PC-9 (cell line): ENCODE data around the gene GLRX2. TPM values are rescaled to one million over a fixed set of nuclear protein-coding genes. Genes with fewer than 3 reads are reported as not detected.
A peak's percentile ranks its signal among the peaks of the same experiment; 100 is the strongest.

Source experiments
- BruUV-seq: library from RNA; stranded (reverse); fragments of 400-500 nt; replicated peaks from 2 replicates; lab custom pipeline; 2021; lab: Mats Ljungman, UMichigan
- CTCF ChIA-PET: fragments of 300-600 bp; sonication (Branson Sonifier 250); formaldehyde crosslinking; loops from one replicate; lab custom pipeline; 2022; ENCODE audit warnings: antibody characterized with exemption; lab: Charles Lee
- POLR2A ChIA-PET: fragments of 300-600 bp; sonication (Branson Sonifier 250); formaldehyde crosslinking; loops from one replicate; lab custom pipeline; 2022; ENCODE audit warnings: antibody characterized with exemption; ENCODE audit not compliant: unreplicated experiment; lab: Charles Lee
- DNase-seq, 2 experiments: peaks; one replicate each; pipeline versions ENCODE4 v3.0.0 to v3.0.0-alpha.2; 2015 to 2022; ENCODE audit warnings: mixed read lengths in 1 of 2
- H2AFZ ChIP-seq: fragments of 200-600 bp; sonication (generic); 2 replicates; pipeline ENCODE4 v1.8.1; 2017; ENCODE audit warnings: antibody characterized with exemption
- H3F3A ChIP-seq: fragments of 200-600 bp; sonication (generic); 2 replicates; pipeline ENCODE4 v1.8.1; 2017; ENCODE audit warnings: antibody characterized with exemption, mild to moderate bottlenecking, low read depth; ENCODE audit not compliant: insufficient read depth
- H3K27ac ChIP-seq: fragments of 200-600 bp; sonication (generic); 2 replicates; pipeline ENCODE4 v1.6.1; 2016; ENCODE audit warnings: mixed run types
- H3K27me3 ChIP-seq: fragments of 200-600 bp; sonication (generic); 2 replicates; pipeline ENCODE4 v1.6.1; 2016; ENCODE audit warnings: low read depth, mixed run types; ENCODE audit not compliant: insufficient read depth
- H3K36me3 ChIP-seq: fragments of 200-600 bp; sonication (generic); 2 replicates; pipeline ENCODE4 v1.6.1; 2016; ENCODE audit warnings: low read depth, mixed run types
- H3K4me1 ChIP-seq: fragments of 200-600 bp; sonication (generic); replicated peaks from 2 replicates; pipeline ENCODE4 v1.6.1; 2016; ENCODE audit warnings: mixed run types; ENCODE audit not compliant: insufficient read depth
- H3K4me2 ChIP-seq: fragments of 200-600 bp; sonication (generic); 2 replicates; pipeline ENCODE4 v1.6.1; 2017; ENCODE audit warnings: mixed run types
- H3K4me3 ChIP-seq: fragments of 200-600 bp; sonication (generic); 2 replicates; pipeline ENCODE4 v1.6.1; 2016; ENCODE audit warnings: mixed run types
- H3K79me2 ChIP-seq: fragments of 200-600 bp; sonication (generic); 2 replicates; pipeline ENCODE4 v1.6.1; 2017; ENCODE audit warnings: low read depth, mixed run types
- H3K9me2 ChIP-seq: fragments of 200-600 bp; sonication (generic); 2 replicates; pipeline ENCODE4 v1.8.1; 2017; ENCODE audit warnings: mild to moderate bottlenecking; ENCODE audit not compliant: insufficient read depth
- H3K9me3 ChIP-seq: fragments of 200-600 bp; sonication (generic); 2 replicates; pipeline ENCODE4 v1.8.1; 2016; ENCODE audit warnings: low read depth; ENCODE audit not compliant: insufficient read depth
- H4K20me1 ChIP-seq: fragments of 200-600 bp; sonication (generic); 2 replicates; pipeline ENCODE4 v1.8.1; 2017; ENCODE audit not compliant: insufficient read depth
- EZH2 ChIP-seq: fragments of 200-600 bp; sonication (generic); IDR thresholded peaks from 2 replicates; pipeline ENCODE4 v1.8.0; 2017; ENCODE audit warnings: antibody characterized with exemption, low read depth
- intact Hi-C: fragments of 100-400 bp; cut with micrococcal nuclease; formaldehyde crosslinking; loops from one replicate; pipeline ENCODE4 v1.10.0; 2022; ENCODE audit not compliant: unreplicated experiment
- total RNA-seq: library from RNA; stranded (reverse); gene quantifications from 2 replicates; pipeline ENCODE4 v1.2.3, GENCODE V29; 2021
- TF ChIP-seq, protein P1 (sequence below): fragments of 200-600 bp; sonication (generic); conservative IDR thresholded peaks from 2 replicates; pipeline ENCODE4 v1.6.1; 2017; ENCODE audit warnings: mixed run types, antibody characterized with exemption, mild to moderate bottlenecking, moderate library complexity

The GLRX2 gene
- total RNA-seq, 1 experiment from 2014 or later: 16.7 TPM

- Histone ChIP-seq H3K9me2 (no peaks in the 10 kb centered on the region), H3K27me3 (no peaks in the 10 kb centered on the region), H3K27ac (no peak overlapping the region), H2AFZ (no peak overlapping the region), H3K9me3 (no peaks in the 10 kb centered on the region), H3K4me2 (no peak overlapping the region), H4K20me1 (peaks cover 5% of the 10 kb centered on the region; the same call in 1 of the 2 replicates), H3K4me3 (no peak overlapping the region), H3K4me1 (peaks cover 12% of the 10 kb centered on the region), H3F3A (peaks cover 18% of the 10 kb centered on the region), H3K79me2 (peaks cover 85% of the 10 kb centered on the region), H3K36me3 (peaks cover 3% of the 10 kb centered on the region; the same call in 1 of the 2 replicates)
- no peak for DNase-seq
- ChIA-PET POLR2A (no interaction called here), CTCF (no interaction called here)
- intact Hi-C loops: no loop called here
- no TSS peak for BruUV-seq
- TF ChIP-seq, protein P1, sequence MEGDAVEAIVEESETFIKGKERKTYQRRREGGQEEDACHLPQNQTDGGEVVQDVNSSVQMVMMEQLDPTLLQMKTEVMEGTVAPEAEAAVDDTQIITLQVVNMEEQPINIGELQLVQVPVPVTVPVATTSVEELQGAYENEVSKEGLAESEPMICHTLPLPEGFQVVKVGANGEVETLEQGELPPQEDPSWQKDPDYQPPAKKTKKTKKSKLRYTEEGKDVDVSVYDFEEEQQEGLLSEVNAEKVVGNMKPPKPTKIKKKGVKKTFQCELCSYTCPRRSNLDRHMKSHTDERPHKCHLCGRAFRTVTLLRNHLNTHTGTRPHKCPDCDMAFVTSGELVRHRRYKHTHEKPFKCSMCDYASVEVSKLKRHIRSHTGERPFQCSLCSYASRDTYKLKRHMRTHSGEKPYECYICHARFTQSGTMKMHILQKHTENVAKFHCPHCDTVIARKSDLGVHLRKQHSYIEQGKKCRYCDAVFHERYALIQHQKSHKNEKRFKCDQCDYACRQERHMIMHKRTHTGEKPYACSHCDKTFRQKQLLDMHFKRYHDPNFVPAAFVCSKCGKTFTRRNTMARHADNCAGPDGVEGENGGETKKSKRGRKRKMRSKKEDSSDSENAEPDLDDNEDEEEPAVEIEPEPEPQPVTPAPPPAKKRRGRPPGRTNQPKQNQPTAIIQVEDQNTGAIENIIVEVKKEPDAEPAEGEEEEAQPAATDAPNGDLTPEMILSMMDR: no peak
- TF ChIP-seq EZH2: no peak
Observed at GRCh38 chr1:193062698-193063463, 42.3 kb downstream of the GLRX2 start.

GRCh38 chr1:193060938-193061337, 44.3 kb downstream of the GLRX2 start:
- ChIA-PET POLR2A (no interaction called here), CTCF (no interaction called here)
- BruUV-seq: no TSS peak
- no peak for DNase-seq
- Histone ChIP-seq H3K9me3 (no peaks in the 10 kb centered on the region), H3K9me2 (no peaks in the 10 kb centered on the region), H3K27me3 (no peaks in the 10 kb centered on the region), H3K4me2 (peak overlapping the region; percentile 91), H4K20me1 (peaks cover 5% of the 10 kb centered on the region; the same call in 1 of the 2 replicates), H3K36me3 (peaks cover 8% of the 10 kb centered on the region; the same call in 1 of the 2 replicates), H3F3A (peaks cover 18% of the 10 kb centered on the region), H2AFZ (peak overlapping the region; percentile 95; the same call in 1 of the 2 replicates), H3K79me2 (peaks cover 88% of the 10 kb centered on the region), H3K4me3 (peak overlapping the region; percentile 78), H3K4me1 (peaks cover 23% of the 10 kb centered on the region), H3K27ac (peak overlapping the region; percentile 92)
- intact Hi-C loops: no loop called here
- TF ChIP-seq EZH2: no peak
- TF ChIP-seq, protein P1: no peak

DNA sequence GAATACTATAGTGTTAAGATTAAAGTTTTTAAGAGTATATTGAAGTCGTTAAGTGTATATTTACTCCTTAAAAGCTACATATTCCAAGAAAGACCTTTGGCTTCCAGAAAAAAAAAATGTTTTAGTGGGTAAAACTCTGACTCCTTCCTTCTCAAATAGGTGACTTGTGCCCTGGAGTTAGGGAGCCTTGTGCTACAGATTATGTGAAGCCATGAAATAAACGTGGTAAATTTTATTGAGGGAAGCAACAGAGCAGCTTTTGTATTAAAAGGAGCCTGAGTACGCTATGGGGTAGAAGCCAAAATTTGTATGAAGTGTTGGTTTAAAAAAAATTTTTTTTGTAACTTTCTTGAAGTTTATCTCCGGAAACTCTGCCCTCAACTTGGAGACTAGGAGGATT, 44.8 kb downstream of the GLRX2 start:
- H3K4me2 ChIP-seq: peak overlapping the region; percentile 91
- H3K36me3 ChIP-seq: peaks cover 11% of the 10 kb centered on the region; the same call in 1 of the 2 replicates
- H3K4me1 ChIP-seq: peaks cover 23% of the 10 kb centered on the region
- H4K20me1 ChIP-seq: peaks cover 6% of the 10 kb centered on the region; the same call in 1 of the 2 replicates
- CTCF ChIA-PET: no interaction called here
- H3K79me2 ChIP-seq: peaks cover 89% of the 10 kb centered on the region
- peaks cover 18% of the 10 kb centered on the region for H3F3A ChIP-seq
- peak overlapping the region; percentile 95 for H2AFZ ChIP-seq
- no TSS peak for BruUV-seq
- intact Hi-C loops: no loop called here
- H3K9me2 ChIP-seq: no peaks in the 10 kb centered on the region
- peak overlapping the region; percentile 92 for H3K27ac ChIP-seq
- H3K9me3 ChIP-seq: no peaks in the 10 kb centered on the region
- no peaks in the 10 kb centered on the region for H3K27me3 ChIP-seq
- H3K4me3 ChIP-seq: peak overlapping the region; percentile 78
- POLR2A ChIA-PET: no interaction called here
- no peak for TF ChIP-seq EZH2
- TF ChIP-seq, protein P1: no peak
- DNase-seq: no peak
